RPMI7951 (cell line): ENCODE data around the gene DNAJC9. TPM values are rescaled to one million over a fixed set of nuclear protein-coding genes. Genes with fewer than 3 reads are reported as not detected.
A peak's percentile ranks its signal among the peaks of the same experiment; 100 is the strongest.
"Not testable (repeated sequence)": the region's sequence is repeated elsewhere in the genome, so short reads cannot be mapped to it uniquely, and the experiment has no call there.

Experiments used
- DNase-seq: peaks from one replicate; pipeline ENCODE4 v3.0.0-alpha.2; 2012; ENCODE audit warnings: low read depth
- total RNA-seq: library from RNA; depleted of rRNA; stranded (reverse); fragments of >200 nt; shearing (Covaris generic); gene quantifications from 2 replicates; pipeline ENCODE4 v1.2.3, GENCODE V29; 2014; rRNA removed

DNAJC9 gene, protein sequence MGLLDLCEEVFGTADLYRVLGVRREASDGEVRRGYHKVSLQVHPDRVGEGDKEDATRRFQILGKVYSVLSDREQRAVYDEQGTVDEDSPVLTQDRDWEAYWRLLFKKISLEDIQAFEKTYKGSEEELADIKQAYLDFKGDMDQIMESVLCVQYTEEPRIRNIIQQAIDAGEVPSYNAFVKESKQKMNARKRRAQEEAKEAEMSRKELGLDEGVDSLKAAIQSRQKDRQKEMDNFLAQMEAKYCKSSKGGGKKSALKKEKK
- total RNA-seq, result 57.0 and 58.4 TPM in 2 replicates

DNA sequence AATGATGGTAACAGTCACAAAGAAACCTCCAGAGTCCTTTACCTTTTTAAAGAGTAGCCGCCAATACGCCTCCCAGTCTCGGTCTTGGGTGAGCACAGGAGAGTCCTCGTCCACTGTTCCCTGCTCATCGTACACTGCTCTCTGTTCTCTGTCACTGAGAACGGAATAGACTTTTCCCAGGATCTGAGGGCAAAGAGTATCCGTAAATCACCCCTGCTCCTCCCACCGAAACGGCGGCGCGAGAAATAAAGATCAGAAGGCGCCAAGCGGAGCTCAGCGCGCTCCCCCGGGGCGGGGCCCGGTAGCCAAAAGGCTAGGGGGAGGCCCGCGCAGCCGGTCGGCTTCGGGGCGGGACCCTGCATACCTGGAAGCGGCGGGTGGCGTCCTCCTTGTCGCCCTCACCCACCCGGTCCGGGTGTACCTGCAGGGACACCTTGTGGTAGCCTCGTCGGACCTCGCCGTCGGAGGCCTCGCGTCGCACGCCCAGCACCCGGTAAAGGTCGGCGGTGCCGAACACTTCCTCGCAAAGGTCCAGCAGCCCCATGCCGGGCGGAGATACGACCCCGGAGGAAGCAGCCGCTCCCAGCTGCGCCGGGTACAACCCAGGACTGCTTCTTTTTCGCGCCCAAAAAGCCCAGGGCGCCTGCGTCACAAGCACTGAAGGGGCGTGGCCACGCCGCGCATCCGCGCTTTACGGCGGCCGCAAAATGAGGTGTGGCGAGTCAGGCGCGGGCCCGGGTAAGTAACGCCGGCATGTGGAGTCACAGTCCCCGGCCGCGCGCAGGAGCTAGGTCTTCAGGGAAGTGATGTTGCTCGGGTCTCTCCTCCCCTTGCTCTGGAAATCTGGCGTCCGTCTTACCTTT lies at the start of gene DNAJC9:
DNAJC9 (minus strand) TSS at position 610 of the 863 bp plus-strand sequence; CDS start at position 544, 66 bp downstream.
- peak; percentile 89 for DNase-seq

DNA sequence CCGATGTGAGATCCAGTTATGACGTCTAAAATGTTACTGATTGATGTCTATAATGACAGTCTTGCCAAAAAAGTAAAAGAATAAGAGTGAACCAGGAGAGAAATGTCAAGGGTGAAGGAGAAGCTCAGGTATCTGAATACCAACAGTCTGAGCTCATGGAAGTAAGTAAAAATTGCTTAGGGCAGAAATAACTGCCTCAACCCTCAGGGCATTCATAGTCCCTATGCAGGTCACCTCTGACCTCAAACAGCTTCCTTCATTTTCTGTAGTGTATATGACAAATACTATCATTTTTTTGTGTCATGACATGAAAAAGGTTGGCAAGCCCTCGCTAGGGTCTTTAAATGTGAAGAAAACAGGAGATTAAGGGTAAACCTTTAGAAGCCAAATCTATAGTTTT lies 46.4 kb upstream of the DNAJC9 start:
- DNase-seq, result no peak

GRCh38 chr10:73289958-73290357 lies 42.9 kb upstream of the DNAJC9 start:
- no peak for DNase-seq

- no peak for DNase-seq
Measured at GRCh38 chr10:73287441-73287840, 40.4 kb upstream of the DNAJC9 start.

- no peak for DNase-seq
Measured at GRCh38 chr10:73281097-73281496, 34.0 kb upstream of the DNAJC9 start.

DNA sequence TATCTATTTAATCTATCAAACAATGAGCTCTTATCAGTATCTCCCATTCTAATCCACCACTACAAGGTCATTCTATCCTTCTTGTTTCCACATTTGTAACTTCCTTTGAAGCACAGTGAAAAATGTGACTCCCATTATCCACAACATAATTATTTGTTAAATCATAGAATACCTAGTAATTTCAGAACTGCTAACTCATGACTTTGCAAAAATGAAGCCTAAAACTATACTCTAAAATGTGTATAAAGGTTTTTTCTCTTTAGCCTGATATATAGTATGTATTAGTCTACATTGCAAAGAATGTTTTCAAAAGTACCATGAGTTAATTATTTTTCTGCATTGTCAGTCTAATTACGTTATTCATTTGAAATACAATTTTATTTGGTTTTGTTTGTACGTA lies 17.4 kb upstream of the DNAJC9 start:
- DNase-seq, result no peak

- peak; percentile 43 for DNase-seq
Measured at GRCh38 chr10:73263693-73264347, 16.8 kb upstream of the DNAJC9 start.

GRCh38 chr10:73262880-73263555 lies 16.0 kb upstream of the DNAJC9 start:
- no peak for DNase-seq

- peak; percentile 79 for DNase-seq
Measured at GRCh38 chr10:73262105-73262730, 15.2 kb upstream of the DNAJC9 start.

DNA sequence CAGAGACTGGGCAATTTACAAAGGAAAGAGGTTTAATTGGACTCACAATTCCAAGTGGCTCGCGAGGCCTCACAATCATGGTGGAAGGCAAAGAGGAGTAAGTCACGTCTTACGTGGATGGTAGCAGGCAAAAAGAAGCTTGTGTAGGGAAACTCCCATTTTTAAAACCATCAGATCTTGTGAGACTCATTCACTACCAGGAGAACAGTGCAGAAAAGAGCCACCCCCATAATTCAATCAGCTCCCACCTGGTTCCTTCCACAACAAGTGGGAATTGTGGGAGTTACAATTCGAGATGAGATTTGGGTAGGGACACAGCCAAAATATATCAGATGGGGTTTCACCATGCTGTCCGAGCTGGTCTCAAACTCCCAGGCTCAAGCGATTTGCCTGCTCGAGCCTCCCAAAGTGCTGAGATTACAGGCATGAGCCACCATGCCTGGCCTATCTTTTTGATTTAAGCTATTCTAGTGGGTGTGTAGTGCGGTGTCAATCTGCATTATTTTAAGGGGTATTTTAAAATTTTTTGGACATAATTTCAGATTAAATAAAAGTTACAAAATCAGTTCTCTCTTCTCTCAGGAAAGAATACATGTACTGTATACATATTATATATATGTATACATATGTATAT lies 14.4 kb upstream of the DNAJC9 start:
- DNase-seq, result no peak

GRCh38 chr10:73258612-73259011 lies 11.6 kb upstream of the DNAJC9 start:
- not testable (repeated sequence) for DNase-seq

- DNase-seq, result no peak
Measured at GRCh38 chr10:73253225-73253555, 6.1 kb upstream of the DNAJC9 start.

DNA sequence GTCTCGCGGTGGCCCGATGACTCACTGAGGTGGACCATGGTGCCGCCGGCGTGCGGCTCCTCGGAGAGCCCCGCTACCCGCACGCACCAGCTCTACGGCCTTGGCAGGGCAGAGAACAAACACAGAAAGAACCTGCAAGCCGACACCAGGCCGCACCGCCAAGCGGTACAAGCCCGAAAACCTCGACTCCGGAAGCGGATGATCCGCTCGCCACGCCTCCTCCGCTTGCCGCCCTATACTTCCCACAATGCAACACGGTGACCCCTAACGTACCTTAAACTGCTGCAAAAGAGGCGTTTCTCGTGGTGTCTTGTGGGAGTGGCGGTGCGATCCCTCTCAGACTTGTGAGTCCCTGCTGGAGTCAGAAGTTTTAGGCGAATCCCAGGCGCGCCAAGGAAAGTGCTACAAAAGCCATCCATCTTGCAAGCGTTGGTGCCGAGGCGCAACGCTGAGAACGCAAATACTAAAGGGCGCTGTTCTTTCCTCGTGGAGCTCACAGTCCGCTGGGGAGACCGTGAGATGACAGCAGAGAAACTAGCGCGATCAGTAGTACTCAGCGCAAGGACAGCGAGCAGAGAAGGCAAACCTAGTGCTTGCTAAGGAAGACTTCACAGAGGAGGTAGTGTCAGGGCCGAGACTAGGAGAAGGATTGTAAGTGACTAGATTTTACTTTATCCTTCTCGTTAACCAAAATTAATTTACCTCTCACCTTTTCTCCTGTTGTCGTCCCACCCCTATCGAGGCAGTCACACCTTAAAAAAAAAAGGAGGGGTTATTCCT lies 5.6 kb upstream of the DNAJC9 start, which contains the start of gene MRPS16:
MRPS16 (minus strand) TSS at position 200 of the 780 bp plus-strand sequence; CDS start at position 38, 162 bp downstream.
- DNase-seq, result peak; percentile 96

GRCh38 chr10:73251683-73252444 lies 4.8 kb upstream of the DNAJC9 start:
- DNase-seq, result no peak

GRCh38 chr10:73248259-73248724 lies 1.2 kb upstream of the DNAJC9 start:
- no peak for DNase-seq

- no peak for DNase-seq
Measured at GRCh38 chr10:73247509-73248258, 629 bp upstream of the DNAJC9 start.

DNA sequence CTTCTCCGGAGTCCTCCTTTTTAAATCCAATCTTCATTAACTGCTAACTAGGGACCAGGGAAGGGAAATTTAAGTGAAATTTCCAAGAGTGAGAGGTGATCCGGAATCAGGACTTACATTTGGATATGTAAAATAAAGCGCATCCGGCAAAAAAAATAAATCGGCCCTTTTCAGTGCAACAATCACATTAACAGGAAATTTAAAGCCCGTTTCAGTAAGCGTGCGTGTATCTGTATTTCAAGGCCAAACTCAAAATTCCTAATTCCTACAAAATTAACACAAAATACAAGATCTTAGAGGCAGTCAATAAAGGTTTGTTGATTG lies 771 bp downstream of the DNAJC9 start:
- no peak for DNase-seq

- DNase-seq, result no peak
Measured at GRCh38 chr10:73244866-73245477, 2.1 kb downstream of the DNAJC9 start.
